Measurements from ENCODE around the gene SLC25A47. TPM values are rescaled to one million over a fixed set of nuclear protein-coding genes. Genes with fewer than 3 reads are reported as not detected.
"Not testable (repeated sequence)": the region's sequence is repeated elsewhere in the genome, so short reads cannot be mapped to it uniquely, and the experiment has no call there.

The SLC25A47 gene
- total and polyA plus RNA-seq, 8 donors = 0.73 TPM; not detected in 7

DNA sequence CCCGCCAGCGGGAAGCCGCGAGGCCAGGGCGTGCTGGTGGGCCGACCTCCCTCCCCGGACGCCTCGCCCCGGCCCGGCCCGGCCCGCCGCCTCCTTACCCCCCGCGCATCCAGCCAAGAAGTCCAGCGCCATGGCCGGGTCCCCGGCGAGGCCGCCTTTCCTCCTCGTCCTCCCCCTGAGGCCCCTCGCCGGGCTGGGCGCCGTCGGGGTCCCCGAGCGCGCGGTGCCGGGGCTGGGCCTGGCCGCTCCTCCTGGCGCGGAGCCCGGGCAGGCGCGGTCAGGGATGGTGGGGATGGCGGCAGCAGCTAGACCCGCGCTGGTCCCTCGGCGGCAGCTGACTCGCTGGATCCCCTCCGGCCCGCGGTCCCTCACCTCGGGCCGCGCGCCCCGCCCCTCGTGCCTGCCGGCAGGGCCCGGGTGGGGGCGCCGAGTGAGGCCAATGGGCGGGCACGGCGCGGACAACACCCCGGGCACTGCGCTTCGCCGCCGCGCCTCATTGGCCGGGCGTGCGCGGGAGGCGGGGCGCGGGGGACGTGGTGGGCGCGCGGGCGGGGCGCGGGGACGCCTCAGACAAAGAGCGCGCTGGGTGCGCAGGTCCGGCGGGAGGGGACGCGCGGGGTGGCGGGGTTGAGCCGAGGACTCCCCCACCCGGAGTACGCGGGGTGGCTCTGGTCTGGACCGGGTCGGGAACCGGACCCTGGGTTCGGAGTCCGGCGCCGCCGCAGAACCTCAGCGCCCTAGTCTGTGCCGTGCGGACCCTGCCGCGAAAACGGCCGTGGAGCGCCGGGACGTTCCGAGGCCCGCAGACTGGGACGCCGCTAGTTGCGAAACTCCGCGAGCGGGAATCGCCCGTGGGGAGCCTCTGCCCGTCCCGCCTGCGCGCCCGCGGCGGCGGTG lies 16.8 kb upstream of the SLC25A47 start, which contains the start of gene SLC25A29:
Gene SLC25A29, minus strand, starts transcription at position 344 of the 897 bp plus-strand sequence. Its CDS starts 212 bp downstream, at position 132.
- WGBS, 5 donors = 0 to 1% (median 1%) methylated on average over 17 to 131 of the region's 131 CpGs
- Histone ChIP-seq H3K36me3 (no peaks in the 10 kb centered on the region), H3K4me1 (peaks cover 42 to 65% (median 61%) of the 10 kb centered on the region in 4 donors), H3K9me3 (no peaks in the 10 kb centered on the region), H3K27me3 (no peaks in the 10 kb centered on the region), H3K4me3 (peak within 1 kb of the TSS; percentile 75 to 89 (median 85)), H3K27ac (peak within 1 kb of the TSS; percentile 86 to 91 (median 90))
- peak; percentile 90 to 97 for DNase-seq
- intact Hi-C loops (cut with DNase I; ENCODE audit: low total_unique reads) = no loop called here
- TF ChIP-seq, protein P1, sequence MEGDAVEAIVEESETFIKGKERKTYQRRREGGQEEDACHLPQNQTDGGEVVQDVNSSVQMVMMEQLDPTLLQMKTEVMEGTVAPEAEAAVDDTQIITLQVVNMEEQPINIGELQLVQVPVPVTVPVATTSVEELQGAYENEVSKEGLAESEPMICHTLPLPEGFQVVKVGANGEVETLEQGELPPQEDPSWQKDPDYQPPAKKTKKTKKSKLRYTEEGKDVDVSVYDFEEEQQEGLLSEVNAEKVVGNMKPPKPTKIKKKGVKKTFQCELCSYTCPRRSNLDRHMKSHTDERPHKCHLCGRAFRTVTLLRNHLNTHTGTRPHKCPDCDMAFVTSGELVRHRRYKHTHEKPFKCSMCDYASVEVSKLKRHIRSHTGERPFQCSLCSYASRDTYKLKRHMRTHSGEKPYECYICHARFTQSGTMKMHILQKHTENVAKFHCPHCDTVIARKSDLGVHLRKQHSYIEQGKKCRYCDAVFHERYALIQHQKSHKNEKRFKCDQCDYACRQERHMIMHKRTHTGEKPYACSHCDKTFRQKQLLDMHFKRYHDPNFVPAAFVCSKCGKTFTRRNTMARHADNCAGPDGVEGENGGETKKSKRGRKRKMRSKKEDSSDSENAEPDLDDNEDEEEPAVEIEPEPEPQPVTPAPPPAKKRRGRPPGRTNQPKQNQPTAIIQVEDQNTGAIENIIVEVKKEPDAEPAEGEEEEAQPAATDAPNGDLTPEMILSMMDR (IDR thresholded peaks at IDR 0.05) = no peak
- TF ChIP-seq EP300 (IDR thresholded peaks at IDR 0.05) (peak; percentile 39), POLR2AphosphoS5 (IDR thresholded peaks at IDR 0.05) (peak; percentile 1 to 71 (median 55)), POLR2A (IDR thresholded peaks at IDR 0.05) (peak in 1 of 4 donors; percentile 46)

DNA sequence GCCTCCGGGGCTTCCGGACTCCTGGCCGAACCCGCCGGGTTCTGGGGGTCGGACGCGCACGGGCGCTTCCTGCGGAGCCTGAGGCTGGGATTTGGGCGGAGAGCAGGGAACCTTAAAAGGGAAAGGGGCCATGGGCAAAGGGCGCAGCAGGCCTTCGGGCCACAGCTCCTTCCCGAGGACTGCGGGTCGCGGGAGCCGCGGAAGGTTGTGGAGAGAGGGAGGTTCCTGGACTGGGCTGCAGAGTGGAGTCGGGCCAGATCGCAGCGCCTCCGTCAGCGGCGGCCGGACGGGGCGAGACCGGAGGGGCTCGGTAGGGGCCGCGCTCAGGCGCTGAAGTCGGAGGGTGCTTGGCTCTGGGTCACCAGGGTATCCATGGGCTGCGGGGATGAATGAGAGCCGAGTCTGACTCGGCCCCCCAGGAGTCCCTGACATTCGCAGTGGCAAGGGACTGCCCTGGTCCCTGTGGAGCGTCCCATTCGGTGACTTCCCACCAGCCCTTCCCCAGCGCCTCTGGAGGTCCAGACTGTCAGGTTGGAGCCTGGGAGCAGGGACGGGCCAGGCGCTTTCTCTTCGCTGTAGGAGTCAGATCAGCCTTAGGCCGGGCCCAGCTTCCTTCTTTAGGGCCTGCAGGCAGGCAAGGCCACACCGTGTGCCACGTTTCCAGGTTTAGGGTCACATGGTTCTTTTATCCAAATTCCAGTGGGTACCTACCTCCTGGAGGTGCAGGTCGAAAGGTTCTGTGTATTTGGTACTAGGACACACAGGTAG lies 16.0 kb upstream of the SLC25A47 start:
- no peak for TF ChIP-seq POLR2A (IDR thresholded peaks at IDR 0.05)
- TF ChIP-seq, protein P1 (IDR thresholded peaks at IDR 0.05) = no peak
- no peak for TF ChIP-seq EP300 (IDR thresholded peaks at IDR 0.05)
- TF ChIP-seq POLR2AphosphoS5 (IDR thresholded peaks at IDR 0.05) = no peak
- H3K9me3 ChIP-seq = no peaks in the 10 kb centered on the region
- DNase-seq = peak; percentile 46 to 70
- H3K27me3 ChIP-seq = no peaks in the 10 kb centered on the region
- no peaks in the 10 kb centered on the region for H3K36me3 ChIP-seq
- H3K27ac ChIP-seq = peak overlapping the region; percentile 86 to 91 (median 90)
- H3K4me1 ChIP-seq = peaks cover 41 to 66% (median 61%) of the 10 kb centered on the region in 4 donors
- WGBS, 5 donors = 3 to 7% (median 6%) methylated on average over 32 to 49 of the region's 49 CpGs
- intact Hi-C loops (cut with DNase I; ENCODE audit: low total_unique reads) = no loop called here
- H3K4me3 ChIP-seq = peak overlapping the region; percentile 75 to 89 (median 85)

DNA sequence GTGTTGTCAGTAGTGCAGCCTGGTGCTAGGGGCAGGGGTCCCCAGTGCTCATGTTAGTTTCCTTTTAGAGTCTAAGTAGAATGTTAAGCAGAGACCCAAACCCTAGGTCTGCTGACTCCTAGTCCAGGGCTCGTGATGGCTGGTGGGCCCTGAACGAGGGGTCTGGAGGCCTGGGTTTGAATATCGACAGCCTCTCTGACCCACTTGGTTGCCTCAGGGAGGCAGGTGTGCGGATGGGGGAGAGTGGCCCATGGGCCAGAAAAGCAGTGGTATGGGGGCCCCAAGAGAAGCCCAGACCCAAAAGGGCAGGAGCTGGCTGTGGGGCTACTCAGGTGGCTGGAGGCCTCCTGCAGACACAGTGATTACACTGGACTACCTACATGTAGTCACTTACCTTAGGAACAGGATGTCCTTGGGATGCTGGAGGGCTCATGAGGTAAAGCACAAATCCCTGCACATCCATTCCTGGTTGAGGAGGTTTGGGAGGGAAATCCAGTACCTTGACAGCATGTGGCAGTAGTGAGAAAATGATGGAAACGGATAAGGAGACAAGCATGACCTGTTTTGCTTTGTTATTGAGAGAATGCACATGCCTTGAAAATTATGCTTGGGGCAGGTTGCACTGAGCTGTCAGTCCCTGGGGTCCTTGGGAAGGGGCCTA lies 15.2 kb upstream of the SLC25A47 start:
- no peak for DNase-seq
- TF ChIP-seq POLR2A (IDR thresholded peaks at IDR 0.05) = no peak
- Histone ChIP-seq H3K27ac (peak overlapping the region in 4 of 5 donors; percentile 86 to 91 (median 88)), H3K4me3 (peak overlapping the region in 3 of 4 donors; percentile 75 to 89 (median 86)), H3K4me1 (peaks cover 34 to 62% (median 55%) of the 10 kb centered on the region in 4 donors), H3K9me3 (no peaks in the 10 kb centered on the region), H3K36me3 (no peaks in the 10 kb centered on the region), H3K27me3 (no peaks in the 10 kb centered on the region)
- 74 to 86% (median 80%) methylated on average over 5 of the region's 5 CpGs for WGBS, 5 donors
- intact Hi-C loops (cut with DNase I; ENCODE audit: low total_unique reads) = no loop called here

DNA sequence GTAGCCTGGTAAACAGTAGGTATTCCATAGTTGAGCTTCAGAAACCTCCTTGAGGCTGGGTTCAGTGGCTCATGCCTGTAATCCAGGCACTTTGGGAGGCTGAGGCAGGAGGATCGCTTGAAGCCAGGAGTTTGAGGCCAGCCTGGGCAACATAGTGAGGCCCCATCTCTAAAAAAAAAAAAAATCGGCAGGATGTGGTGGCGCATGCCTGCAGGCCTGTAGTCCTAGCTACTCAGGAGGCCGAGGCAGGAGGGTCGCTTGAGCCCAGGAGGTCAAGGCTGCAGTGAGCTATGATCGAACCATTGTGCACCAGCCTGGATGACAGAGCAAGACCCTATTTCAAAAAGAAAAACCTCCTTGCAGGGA lies 14.7 kb upstream of the SLC25A47 start:
- H3K4me3 ChIP-seq; H3K27me3 ChIP-seq; intact Hi-C loops (cut with DNase I; ENCODE audit: low total_unique reads); H3K27ac ChIP-seq; DNase-seq; H3K9me3 ChIP-seq; H3K36me3 ChIP-seq: not testable (repeated sequence)
- WGBS, 5 donors = 78 to 87% (median 83%) methylated on average over 6 of the region's 6 CpGs
- H3K4me1 ChIP-seq = peaks cover 29 to 60% (median 50%) of the 10 kb centered on the region in 4 donors

Measured in stomach (tissue), 9 donors.